HG02678 (cell line): ENCODE measurements around the gene TSPYL1.
"Not testable (repeated sequence)": the region's sequence is repeated elsewhere in the genome, so short reads cannot be mapped to it uniquely, and the experiment has no call there.

Source experiments
- ATAC-seq: cut with Tn5 transposase; IDR thresholded peaks from one replicate; pipeline ENCODE4 v1.9.1; 2021; ENCODE audit warnings: mild to moderate bottlenecking, moderate library complexity; ENCODE audit not compliant: unreplicated experiment

Gene TSPYL1

DNA sequence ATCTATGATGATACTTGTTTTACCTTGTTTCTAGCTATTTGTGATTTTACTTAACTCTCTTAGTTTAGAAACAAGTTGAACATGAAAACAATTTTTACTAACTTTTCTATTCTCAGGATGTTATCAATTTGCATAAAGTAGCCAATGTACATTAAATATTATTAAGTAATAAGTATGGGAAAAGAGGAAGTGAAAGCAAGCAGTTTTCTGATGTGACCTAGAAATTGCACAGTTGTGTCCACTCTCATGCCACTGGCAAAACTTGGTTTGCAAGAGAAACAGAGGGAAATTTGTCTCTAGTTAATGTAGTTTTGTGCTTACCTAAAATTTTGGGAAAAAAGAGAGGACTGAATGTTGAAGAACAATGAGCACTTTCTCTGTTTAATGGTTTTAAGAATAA lies 19.2 kb upstream of the TSPYL1 start:
- ATAC-seq: no peak

DNA sequence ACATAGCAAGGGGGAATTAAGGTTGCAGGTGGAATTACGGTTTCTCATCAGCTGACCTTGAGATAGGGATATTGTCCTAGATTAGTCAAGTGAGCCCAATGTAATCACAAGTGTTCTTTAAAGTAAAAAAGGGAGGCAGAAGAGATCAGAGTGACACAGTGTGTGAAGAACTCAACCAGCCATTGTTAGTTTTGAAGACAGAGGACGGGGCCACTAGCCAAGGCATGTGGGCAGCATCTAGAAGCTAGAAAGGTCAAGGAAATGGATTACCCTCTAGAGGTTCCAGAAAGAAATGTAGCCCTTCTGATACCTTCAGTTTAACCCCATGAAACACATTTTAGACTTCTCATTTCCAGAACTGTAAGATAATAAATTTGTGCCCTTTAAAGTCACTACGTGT lies 18.5 kb upstream of the TSPYL1 start:
- ATAC-seq: no peak

DNA sequence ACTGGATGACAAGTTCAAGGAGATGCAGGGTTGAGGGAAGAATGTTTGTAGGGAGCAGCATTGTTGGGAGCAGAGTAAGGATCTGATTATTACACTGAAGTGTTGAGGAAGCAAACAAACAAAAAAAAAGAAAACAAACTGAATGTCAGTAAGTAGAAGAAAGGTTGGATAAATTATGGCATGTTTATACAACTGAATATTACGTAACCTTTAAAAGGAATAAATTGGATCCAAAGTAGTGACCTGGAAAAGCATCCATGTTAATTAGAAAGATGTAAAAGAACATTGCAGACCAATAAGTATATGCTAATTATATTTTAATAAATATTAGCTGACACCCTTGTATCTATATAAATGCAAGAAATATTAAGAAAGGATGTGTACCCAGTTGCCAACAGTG lies 12.8 kb upstream of the TSPYL1 start:
- ATAC-seq: no peak

- ATAC-seq: no peak
Observed at GRCh38 chr6:116291701-116292396, 12.1 kb upstream of the TSPYL1 start.

DNA sequence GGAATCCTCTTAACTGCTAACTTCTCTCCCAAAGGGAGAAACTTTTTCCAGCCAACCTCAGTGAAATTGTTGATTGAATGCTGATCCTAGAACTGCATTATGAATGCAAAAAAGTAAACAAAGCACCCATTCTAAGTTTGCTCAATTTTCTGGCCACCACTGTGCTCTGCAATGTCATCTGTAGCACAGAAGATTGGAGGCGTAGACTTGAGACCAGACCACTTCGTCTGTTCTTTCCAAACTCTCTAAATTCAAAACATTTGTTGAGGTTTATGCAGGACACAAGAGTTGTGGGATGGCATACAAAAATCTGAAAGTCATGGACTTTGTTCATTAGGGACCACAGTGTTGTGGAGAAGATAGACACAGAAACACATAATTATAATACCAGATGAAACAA lies 11.1 kb upstream of the TSPYL1 start:
- ATAC-seq: no peak

DNA sequence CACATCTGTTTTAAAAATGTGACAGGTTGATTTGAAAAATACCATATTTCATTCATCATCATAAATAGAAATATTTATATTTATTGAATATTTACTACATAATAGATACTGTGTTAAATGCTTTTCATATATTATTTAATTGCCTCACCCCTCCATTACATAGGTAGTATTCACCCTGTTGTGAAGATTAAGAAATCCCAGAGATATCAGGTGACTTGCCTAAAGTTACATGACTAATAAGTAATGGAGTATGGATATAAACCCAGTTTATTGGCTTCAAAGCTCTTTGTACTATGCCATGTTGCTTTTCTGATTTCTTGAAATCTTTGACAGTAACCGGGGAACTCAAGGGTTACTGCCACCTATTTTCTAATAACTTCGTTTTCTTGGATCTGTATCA lies 10.1 kb upstream of the TSPYL1 start:
- ATAC-seq: no peak

- ATAC-seq: no peak
Observed at GRCh38 chr6:116287689-116288282, 8.1 kb upstream of the TSPYL1 start.

- no peak for ATAC-seq
Observed at GRCh38 chr6:116286773-116287358, 7.1 kb upstream of the TSPYL1 start.

- ATAC-seq: not testable (repeated sequence)
Observed at GRCh38 chr6:116284984-116285383, 5.3 kb upstream of the TSPYL1 start.

DNA sequence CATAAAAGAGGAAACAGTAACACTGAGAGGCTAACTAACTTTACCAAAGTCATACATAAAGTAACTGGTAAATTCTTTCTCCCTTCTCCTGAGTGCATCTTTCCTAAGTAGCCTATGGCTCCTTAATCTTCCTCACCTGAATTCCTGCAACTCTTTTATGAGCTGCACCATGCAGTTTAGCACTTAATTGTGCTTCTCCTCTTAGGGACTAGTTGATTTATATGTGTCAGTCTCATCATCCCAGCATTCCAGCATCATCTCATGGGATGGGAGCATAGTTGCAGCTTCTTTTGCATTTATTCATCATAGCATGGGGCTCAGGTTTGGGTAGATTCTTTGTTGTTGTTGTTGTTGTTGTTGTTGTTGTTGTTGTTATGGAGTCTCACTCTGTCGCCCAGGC lies 3.5 kb upstream of the TSPYL1 start:
- no peak for ATAC-seq

DNA sequence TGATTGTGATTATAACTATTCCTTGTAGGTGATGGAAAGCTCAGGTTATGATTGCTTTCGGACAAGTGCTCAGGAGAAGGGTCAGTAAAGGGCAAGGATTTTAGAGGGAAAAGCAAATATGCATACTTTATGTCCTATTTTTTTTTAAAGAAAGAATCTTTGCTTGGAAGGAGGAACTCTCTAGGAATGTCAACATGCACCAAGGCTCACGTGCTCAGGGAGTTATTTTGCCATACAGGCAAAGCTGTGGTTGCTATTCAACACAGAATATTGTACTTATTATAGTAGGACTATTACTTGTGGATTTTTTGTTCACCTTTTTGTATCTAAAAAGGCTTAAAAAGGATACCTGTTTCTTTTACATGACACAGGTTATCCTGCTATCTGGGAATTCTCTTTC lies 3.0 kb upstream of the TSPYL1 start:
- ATAC-seq: no peak

DNA sequence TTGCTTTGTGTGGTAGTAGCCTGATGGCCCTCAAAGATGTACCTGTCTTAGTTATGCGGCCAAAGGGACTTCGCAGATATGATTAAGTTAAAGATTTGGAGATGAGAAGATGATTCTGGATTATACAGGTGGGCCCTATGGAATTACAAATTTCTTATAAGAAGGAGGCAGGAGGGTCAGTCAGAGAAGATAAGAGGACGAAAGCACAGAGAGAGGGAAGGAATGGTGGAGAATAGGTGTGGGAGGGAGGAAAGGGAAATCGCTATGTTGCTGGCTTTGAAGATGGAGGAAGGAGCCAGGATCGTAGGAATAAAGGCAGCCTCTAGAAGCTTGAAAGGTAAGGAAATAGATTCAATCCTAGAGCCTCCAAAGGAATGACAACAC lies 1.2 kb upstream of the TSPYL1 start:
- ATAC-seq: no peak

DNA sequence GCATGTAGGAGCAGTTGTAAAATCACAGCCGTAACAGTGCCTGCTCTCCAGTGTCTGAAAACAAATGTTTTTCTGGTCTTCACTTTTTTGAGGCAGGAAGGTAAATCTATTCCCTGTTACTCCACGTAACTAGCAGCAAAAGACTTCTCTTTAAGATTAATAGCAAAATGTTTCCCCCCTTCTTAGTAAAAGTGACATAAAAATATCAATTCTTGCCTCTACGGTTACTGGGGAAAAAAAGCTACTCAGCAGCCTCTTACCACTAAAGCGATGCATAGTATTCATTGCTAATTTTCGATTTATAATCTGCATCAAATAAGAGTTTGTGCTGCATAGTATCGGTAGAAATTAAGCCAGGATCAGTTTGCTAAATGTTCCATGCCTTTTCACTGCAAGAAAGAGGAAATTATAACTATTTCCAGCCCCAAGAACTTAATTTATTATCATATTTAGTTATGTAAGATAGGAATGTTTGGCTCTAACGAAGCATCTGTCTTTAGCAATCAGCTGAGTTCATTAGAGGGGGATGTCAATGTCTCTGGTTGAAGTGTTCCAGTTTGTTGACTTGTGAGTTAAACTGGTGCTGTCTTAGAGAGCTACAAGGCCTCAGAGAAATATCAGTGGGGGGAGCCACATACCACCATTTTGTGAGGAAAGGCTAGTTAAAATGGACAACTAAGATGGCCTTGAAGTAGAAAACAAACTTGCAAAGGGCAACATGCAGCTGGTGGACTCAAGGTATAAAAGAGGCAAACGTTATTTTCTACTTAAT lies 617 bp upstream of the TSPYL1 start:
- ATAC-seq: no peak

DNA sequence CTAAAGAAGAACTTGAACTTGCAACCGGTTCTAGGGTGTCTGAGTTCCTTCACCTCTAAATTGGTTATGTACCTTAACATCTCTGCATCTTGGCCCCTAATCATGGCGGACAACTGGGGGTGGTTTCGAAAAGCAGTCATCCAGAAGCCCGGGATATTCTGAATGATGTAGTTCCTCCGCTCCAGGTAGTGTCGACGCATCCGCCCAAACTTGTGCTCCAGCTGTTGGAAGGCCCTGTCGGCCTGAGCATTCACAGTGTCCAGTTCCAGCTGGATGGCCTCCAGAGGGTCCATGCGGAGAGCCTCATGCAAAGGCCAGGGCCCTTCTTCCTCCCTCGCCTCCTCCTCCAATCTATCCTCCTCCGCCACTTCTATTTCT lies 887 bp downstream of the TSPYL1 start:
- ATAC-seq: peak; percentile 0

- no peak for ATAC-seq
Observed at GRCh38 chr6:116278481-116278829, 1.3 kb downstream of the TSPYL1 start.

DNA sequence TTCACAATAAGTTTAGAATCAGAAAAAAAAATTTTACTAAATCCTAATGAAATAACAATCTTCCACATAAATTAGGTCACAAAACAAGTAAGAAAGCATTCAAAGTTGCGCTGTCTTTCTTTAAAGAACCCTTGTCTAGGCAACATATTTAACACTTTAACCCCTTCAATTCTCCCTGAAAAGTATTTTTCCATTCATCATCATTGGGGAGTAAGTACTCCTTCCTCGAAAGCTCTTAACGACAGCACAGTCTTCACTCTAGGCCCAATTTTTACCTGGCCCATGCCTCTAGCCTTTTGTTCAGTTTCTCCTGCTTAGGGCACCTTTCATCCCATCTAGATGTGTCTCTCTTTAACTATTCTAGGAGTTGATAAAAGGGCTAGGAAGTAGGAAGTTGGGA lies 2.6 kb downstream of the TSPYL1 start:
- no peak for ATAC-seq

DNA sequence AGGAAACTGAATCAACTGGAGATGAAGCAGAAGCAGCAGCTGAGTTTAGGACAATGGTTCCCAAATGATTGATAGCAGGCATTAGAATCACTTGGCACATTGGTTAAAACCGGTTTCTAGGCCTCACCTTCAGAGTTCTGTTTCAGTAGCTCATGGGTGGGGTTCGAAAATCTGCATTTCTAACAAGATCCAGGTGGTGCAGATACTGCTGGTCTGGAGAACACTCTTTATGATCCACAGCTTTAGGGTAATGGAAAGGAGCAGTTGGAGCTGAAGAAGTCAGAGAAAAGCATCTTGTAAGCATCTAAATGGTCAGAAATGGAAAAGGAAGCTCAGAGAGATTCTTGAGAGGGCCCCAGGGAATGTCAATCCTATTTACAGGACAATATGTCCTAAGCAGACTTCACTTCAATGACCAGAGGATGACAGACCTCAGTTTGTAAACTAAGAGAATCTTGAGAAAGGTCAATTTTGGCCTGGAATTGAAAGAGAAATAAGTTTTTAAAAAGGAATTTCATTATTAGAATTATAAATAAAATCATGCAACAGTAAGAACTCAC lies 8.5 kb downstream of the TSPYL1 start:
- no peak for ATAC-seq

DNA sequence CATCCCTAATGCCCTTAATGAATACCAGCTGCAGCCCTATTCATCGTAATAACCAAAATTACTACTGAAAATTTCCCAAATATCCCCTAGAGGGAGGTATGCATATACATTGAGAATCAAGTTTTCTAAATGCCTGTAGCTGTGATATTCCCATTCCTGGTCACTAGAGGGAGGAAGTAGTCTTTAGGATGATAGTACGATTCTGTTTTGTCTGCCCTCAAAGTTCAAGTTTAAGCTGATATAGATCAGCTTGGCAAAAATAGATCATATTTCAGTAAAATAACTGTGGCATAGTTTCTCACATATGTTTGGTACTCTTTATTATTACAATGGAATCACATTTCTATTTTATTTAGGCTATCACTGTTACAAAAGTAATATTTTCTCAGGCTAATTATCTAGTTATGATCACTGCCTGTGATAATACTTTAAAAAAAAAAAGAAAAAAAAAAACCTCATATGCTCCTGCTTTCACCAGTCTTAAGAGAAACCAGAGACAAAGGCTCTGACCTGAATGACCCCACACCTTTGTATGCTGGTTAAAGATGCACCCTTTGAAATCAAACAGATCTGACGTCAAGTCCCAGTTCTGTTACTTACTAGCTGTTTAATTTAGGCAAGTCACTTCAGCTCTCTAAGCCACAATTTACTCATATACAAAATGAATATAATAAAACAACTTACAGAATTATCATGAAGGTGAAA lies 11.0 kb downstream of the TSPYL1 start:
- ATAC-seq: peak; percentile 91

DNA sequence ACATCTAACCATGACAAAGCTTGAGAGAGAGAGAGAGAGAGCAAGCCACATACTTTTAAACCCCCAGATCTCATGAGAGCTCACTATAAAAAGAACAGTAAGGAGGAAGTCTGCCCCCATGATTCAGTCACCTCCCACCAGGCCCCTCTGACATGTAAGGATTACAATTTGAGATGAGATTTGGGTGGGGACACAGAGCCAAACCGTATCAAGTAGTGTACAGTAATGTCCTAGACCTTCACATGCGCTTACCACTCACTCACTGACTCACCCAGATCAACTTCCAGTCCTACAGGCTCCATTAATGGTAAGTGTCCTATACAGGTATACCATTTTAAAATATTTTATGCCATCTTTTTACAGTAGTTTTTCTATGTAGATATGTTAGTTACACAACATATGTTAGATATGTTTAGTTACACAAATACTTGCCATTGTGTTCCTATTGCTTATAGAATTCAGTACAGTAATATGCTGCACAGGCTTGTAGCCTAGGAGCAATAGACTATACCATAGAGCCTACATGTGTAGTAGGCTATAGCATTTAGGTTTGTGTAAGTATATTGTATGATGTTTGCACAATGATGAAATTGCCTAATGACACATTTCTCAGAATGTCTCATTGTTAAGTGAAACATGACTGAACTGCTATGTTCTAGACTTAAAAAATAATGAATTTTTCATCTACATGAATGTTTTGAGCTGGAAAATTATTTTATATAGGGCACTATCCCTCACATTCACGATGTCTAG lies 11.7 kb downstream of the TSPYL1 start:
- peak; percentile 15 for ATAC-seq

DNA sequence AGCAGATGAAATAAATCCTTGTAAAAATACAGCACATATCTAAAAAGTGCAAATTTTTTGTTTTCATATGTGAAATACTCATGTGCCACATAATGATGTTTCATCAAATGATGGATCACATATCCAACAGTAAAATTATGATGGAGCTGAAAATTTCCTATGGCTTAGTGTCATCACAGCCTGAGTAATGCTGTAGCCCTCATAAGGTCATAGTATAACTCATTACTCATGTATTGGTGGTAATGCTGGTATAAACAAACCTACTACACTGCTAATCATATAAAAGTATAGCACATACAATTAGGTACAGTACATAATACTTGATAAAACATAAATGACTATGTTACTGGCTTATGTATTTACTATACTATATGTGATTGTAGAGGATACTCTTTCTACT lies 12.9 kb downstream of the TSPYL1 start:
- ATAC-seq: no peak
